HuH-7 (cell line): ENCODE data around the gene DCDC1.
A peak's percentile ranks its signal among the peaks of the same experiment; 100 is the strongest.

ENCODE experiments used
- DNase-seq: peaks from one replicate; pipeline ENCODE4 v3.0.0; 2011; ENCODE audit warnings: low spot score

The DCDC1 gene

DNA sequence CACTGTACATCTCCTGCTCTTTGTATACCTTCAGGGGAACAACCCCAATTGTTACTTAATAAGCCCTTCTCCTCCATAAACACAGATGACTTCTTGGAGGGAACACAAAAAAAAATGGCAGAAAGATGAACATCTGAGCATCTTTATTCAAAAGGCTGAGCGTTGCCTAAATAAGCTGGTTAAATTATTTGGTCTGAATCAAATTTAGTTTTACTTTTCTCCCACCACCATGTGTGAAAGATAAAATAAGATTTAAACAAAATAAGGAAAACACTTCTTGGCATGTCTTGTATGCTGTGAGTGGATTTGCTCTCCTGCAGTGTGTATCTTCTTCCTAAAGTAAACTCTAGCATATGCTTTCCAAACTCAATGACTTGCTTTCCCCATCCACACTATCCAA lies 137.9 kb downstream of the DCDC1 start:
- DNase-seq = no peak

- no peak for DNase-seq
These were observed 150.7 kb downstream of the DCDC1 start for GRCh38 chr11:31218847-31219246.

DNA sequence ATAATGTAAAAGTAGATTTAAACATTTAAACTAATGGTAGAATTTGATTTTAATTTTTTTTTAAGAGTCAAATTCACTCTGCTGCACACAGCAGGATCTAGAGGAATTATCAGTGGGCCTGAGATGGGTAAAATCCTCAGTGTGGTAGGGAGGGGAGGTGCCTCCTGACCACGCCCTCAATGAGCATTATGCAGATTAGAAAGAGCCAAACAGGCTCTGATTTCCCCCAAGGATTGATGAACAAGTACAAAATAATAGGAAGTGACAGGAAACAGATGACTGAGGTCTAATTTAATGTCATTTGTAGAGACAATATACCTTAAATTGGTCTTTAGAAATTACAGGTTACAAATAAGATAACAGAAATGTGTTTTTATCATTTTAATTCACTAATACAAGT lies 155.2 kb downstream of the DCDC1 start:
- no peak for DNase-seq

DNA sequence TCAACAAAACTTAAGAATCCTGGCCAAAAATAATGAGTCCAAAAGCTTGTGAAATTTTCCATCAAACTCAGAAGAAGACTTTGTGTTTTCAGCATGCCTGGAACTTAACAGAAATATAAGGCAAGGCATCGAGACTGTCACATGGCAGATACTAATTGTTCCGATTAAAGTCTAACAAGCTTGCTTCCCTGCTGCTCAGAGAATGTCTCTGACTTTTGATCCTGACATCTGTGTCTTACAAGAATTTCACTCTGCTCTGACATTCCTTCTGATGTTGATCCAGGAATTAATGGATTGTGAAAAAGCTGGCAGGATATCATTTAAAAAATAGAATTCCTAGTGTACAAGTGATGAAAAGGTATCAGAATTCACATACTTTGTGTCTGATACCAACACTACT lies 170.2 kb downstream of the DCDC1 start:
- DNase-seq = no peak

- no peak for DNase-seq
These were observed 195.4 kb downstream of the DCDC1 start for GRCh38 chr11:31173926-31174680.

DNA sequence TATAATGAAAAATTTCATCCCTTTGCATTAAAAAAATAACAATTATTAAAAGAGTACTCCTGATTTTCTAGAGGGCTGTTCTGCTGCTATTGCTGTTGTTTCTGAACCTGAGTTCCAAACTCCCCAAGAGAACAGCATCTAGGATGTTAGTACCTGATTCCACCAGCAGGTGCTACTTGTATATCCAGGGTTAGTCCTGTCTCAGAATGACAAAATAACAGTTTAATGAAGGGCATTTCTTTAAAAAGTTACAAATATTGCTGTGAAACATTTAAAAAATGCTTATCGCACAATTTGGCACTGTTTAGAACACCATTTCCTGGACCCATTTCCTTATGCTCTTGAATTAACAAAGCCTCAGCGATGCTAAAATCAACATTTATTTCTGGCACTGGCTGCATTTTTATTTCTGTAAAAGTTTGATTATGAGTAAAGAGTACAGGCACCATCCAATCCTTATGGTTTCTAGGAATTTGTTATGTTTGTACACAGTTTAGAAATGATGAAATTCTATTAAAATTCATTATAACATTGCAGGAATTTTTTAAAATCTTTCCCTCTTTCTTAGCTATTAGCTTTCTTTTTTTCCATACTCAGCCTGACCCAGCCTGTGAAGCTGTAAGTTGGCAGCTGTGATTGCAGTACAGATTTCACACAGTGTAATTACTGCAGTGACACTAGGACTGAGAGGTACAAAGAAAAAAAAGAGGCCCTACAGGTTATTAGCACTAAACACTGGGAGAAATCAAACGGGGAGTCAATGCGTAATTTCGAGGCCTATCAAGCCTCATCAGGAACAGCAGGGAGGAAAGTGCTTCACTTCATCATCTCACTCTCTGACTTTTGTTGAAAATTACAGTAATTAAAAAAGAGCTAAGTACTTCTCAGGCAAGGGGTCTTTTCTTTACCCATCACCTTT lies 208.8 kb downstream of the DCDC1 start:
- DNase-seq = peak; percentile 27

GRCh38 chr11:31150841-31151240 lies 218.7 kb downstream of the DCDC1 start:
- DNase-seq = no peak

DNA sequence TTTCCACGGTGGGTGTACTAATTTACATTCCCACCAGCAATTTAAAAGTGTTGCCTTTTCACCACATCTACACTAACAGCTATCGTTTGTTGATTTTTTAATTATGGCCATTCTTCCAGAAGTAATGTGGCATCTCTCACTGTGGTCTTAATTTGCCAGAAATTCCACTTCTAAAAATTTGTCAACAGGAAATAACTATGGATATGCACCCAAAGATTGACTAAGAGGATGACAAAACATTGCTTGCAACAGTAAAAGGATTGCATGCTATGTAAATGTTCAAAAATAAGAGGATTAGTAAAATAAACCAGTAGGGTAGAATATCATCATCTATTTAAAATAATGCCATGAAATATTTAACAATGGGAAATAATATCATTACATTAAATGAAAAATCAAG lies 219.5 kb downstream of the DCDC1 start:
- DNase-seq = no peak

- DNase-seq = no peak
These were observed 227.8 kb downstream of the DCDC1 start for GRCh38 chr11:31141789-31142188.

DNA sequence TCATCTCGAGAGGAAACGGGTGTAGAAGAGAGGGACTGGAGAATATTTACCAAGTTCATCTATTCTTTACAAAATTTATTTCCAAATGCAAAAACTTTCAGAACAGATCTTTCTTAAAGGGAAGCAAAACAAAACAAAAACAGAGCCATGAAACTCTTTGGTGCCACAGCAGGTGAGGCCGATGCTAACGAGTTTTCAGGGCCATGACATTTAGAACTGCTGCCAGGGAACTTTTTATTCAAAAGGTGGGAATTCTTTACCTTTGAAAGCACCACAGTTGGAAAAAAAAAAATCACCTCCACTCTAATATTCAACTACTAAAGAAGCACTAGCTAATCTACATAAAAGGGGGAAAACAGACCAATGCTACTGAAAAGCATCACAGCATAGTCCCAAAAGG lies 230.1 kb downstream of the DCDC1 start:
- DNase-seq = no peak

GRCh38 chr11:31132531-31133421 lies 236.8 kb downstream of the DCDC1 start:
- DNase-seq = no peak

GRCh38 chr11:31131760-31132159 lies 237.8 kb downstream of the DCDC1 start:
- DNase-seq = no peak

- DNase-seq = no peak
These were observed 242.2 kb downstream of the DCDC1 start for GRCh38 chr11:31127290-31127689.

GRCh38 chr11:31120428-31120827 lies 249.1 kb downstream of the DCDC1 start:
- DNase-seq = no peak

GRCh38 chr11:31118566-31118965 lies 251.0 kb downstream of the DCDC1 start:
- no peak for DNase-seq

DNA sequence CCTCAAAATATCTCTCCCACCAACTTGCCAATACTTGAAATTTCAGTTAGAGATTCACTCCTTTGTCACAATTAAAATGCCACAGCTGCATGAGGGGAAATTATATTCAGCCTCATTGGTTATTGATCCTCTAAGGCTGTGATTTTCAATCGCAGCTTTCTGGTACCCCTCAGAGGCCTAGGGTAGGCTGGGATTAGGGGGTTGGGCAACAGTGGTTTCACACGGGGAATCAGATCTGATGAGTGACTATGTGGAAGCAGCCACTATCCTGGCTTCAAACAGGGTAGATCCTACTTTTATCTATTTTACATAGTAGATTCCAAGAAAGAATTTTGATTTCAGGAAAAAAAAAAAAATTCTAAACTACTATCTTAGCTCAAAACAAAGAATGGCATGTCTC lies 252.5 kb downstream of the DCDC1 start:
- DNase-seq = no peak

DNA sequence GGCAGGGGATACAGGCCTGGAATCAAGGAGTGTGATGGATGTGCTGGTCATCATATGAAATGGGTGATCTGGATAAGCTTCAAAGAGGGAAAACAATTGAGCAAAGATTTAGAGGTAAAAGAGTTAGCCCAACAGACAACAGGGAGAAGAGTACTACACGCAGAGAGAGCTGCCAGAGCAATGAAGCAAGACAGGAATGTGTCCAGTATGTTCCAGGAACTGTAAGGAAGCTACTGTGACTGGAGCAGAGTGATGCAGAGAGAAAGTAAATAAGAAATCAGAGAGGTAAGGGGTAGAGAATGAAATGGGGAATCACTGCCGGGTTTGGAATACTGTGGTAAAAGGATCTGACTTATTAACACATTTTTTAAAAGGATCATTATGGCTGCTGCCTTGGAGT lies 255.1 kb downstream of the DCDC1 start:
- DNase-seq = no peak

GRCh38 chr11:31110830-31111229 lies 258.7 kb downstream of the DCDC1 start:
- DNase-seq = no peak

GRCh38 chr11:31109446-31109845 lies 260.1 kb downstream of the DCDC1 start:
- no peak for DNase-seq

DNA sequence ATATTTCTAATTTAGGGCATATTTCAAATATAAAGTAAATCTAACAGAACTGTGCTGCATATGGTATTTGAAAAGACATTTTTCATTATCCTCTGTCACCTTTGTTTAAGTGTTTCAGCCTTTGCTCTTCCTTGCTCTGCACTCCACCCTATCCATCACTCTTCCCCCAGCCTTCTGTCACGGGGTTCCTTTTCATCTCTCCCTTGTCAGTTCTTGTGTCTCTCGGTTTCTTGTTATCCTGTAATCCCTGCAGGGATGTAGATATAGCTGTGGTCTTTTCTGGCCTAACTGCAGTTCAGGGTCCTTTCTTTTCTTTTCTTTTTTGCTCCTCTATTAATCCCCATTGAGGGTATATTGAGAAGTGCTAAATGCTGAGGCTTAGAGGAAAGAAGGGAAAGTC lies 261.9 kb downstream of the DCDC1 start:
- no peak for DNase-seq

DNA sequence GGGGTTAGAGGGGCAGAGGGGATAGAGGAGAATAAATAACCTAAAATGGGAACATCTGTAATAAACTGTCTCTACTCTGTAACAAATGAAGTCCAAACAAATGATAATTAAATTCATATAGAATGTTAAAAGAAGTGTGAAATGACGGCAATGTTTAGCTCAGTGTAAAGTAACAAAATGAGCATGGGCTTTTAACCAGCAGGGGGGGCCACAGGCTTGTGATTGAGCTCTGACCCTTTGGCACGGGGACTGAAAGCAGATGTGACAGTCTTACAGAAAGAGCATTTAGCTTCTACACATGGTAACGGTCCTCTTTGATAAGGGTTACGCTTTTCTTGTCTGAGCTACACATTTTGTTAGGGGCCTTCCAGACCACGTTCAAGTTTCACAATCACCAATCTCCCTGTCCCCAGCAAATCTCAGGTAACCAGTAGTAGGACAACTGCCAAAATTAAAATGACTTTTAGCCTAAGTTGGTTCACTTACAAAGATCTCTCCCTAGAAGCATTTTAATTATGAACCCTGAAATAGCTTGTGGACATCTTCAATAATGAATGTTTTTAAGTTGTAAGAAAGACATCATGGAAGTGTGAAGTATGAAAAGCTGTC lies 262.5 kb downstream of the DCDC1 start:
- DNase-seq = peak; percentile 52

DNA sequence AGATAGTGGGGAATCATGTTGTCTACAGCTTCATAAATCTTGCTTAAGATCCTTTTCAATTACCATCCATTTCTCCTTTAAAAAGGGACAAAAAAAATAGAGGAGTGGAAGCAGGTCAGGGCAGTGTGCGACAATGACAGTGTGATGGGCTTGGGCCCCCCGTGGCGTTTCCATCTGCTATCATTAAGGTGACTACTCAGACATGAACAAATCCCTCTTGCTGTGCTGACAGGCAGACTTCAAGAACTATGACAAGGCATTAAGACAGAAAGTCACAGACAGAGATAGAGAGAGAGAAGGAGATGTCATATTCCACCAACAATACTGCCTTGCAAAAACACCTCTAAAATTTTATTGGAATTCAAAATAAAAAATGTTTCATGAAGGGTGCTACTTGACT lies 263.2 kb downstream of the DCDC1 start:
- DNase-seq = no peak
